Measurements from ENCODE around the gene LCLAT1. TPM values are rescaled to one million over a fixed set of nuclear protein-coding genes. Genes with fewer than 3 reads are reported as not detected.

The LCLAT1 gene
- total RNA-seq, 2 experiments from 2014 or later: 19.0 to 20.5 TPM

- CTCF ChIA-PET: no interaction called here
- intact Hi-C loops (cut with micrococcal nuclease): no loop called here
- no peak for TF ChIP-seq CTCF (IDR thresholded peaks at IDR 0.05)
- no peak overlapping the region for H3K4me3 Mint-ChIP-seq
- POLR2A ChIA-PET: interaction anchor here (0.6 kb wide), 2 partner anchors 23 to 131 kb away, joined by 3 read pairs; no protein-coding TSS in a partner anchor
- peaks cover 4% of the 10 kb centered on the region for H3K9me3 Mint-ChIP-seq
- no peaks in the 10 kb centered on the region for H3K27me3 Mint-ChIP-seq
- H3K4me1 Mint-ChIP-seq (ENCODE audit: low read depth): peaks cover 1% of the 10 kb centered on the region
- no peak overlapping the region for H3K27ac Mint-ChIP-seq
- DNase-seq (no peak), ATAC-seq (no peak)
- peaks cover 24% of the 10 kb centered on the region for H3K36me3 Mint-ChIP-seq (ENCODE audit: low read depth)
Measured at GRCh38 chr2:30548386-30548785, 101.3 kb downstream of the LCLAT1 start.

- ATAC-seq (no peak), DNase-seq (no peak)
- ChIA-PET CTCF (no interaction called here), POLR2A (no interaction called here)
- Mint-ChIP-seq H3K4me3 (no peak overlapping the region), H3K4me1 (ENCODE audit: low read depth) (peaks cover 1% of the 10 kb centered on the region), H3K36me3 (ENCODE audit: low read depth) (peaks cover 25% of the 10 kb centered on the region), H3K27me3 (no peaks in the 10 kb centered on the region), H3K27ac (no peak overlapping the region), H3K9me3 (peaks cover 4% of the 10 kb centered on the region)
- no peak for TF ChIP-seq CTCF (IDR thresholded peaks at IDR 0.05)
- intact Hi-C loops (cut with micrococcal nuclease): no loop called here
Measured at GRCh38 chr2:30549096-30549495, 102.0 kb downstream of the LCLAT1 start.

GRCh38 chr2:30559544-30560275 is 112.7 kb downstream of the LCLAT1 start:
- no peak overlapping the region for H3K4me3 Mint-ChIP-seq
- H3K4me1 Mint-ChIP-seq (ENCODE audit: low read depth): no peaks in the 10 kb centered on the region
- H3K27ac Mint-ChIP-seq: no peak overlapping the region
- TF ChIP-seq CTCF (IDR thresholded peaks at IDR 0.05): no peak
- intact Hi-C loops (cut with micrococcal nuclease): no loop called here
- DNase-seq (no peak), ATAC-seq (no peak)
- H3K27me3 Mint-ChIP-seq: no peaks in the 10 kb centered on the region
- CTCF ChIA-PET: no interaction called here
- no peaks in the 10 kb centered on the region for H3K9me3 Mint-ChIP-seq
- H3K36me3 Mint-ChIP-seq (ENCODE audit: low read depth): peaks cover 9% of the 10 kb centered on the region
- POLR2A ChIA-PET: no interaction called here

GRCh38 chr2:30561349-30561748 is 114.3 kb downstream of the LCLAT1 start:
- no peaks in the 10 kb centered on the region for H3K9me3 Mint-ChIP-seq
- ATAC-seq (no peak), DNase-seq (no peak)
- H3K27ac Mint-ChIP-seq: no peak overlapping the region
- H3K4me1 Mint-ChIP-seq (ENCODE audit: low read depth): peaks cover 5% of the 10 kb centered on the region
- ChIA-PET POLR2A (no interaction called here), CTCF (interaction anchor here (0.6 kb wide), 1 partner anchor 353 kb away, joined by 3 read pairs; no protein-coding TSS in a partner anchor)
- intact Hi-C loops (cut with micrococcal nuclease): no loop called here
- no peaks in the 10 kb centered on the region for H3K27me3 Mint-ChIP-seq
- no peak for TF ChIP-seq CTCF (IDR thresholded peaks at IDR 0.05)
- H3K36me3 Mint-ChIP-seq (ENCODE audit: low read depth): peaks cover 10% of the 10 kb centered on the region
- no peak overlapping the region for H3K4me3 Mint-ChIP-seq

- ChIA-PET POLR2A (no interaction called here), CTCF (no interaction called here)
- H3K4me3 Mint-ChIP-seq: no peak overlapping the region
- no peaks in the 10 kb centered on the region for H3K9me3 Mint-ChIP-seq
- H3K4me1 Mint-ChIP-seq (ENCODE audit: low read depth): peaks cover 5% of the 10 kb centered on the region
- no peak for DNase-seq
- H3K27me3 Mint-ChIP-seq: no peaks in the 10 kb centered on the region
- H3K27ac Mint-ChIP-seq: no peak overlapping the region
- TF ChIP-seq CTCF (IDR thresholded peaks at IDR 0.05): no peak
- intact Hi-C loops (cut with micrococcal nuclease): no loop called here
- H3K36me3 Mint-ChIP-seq (ENCODE audit: low read depth): peaks cover 17% of the 10 kb centered on the region
- no peak for ATAC-seq
Measured at GRCh38 chr2:30565851-30566358, 118.9 kb downstream of the LCLAT1 start.
